GM19025 (cell line): ENCODE data around the gene CDC45.

Source experiments
- ATAC-seq: cut with Tn5 transposase; IDR thresholded peaks from one replicate; pipeline ENCODE4 v1.9.1; 2021; ENCODE audit warnings: mild to moderate bottlenecking, low read depth, moderate library complexity; ENCODE audit not compliant: unreplicated experiment

The CDC45 gene

GRCh38 chr22:19490628-19491230 lies 11.0 kb downstream of the CDC45 start:
- no peak for ATAC-seq

- ATAC-seq, result no peak
Measured at GRCh38 chr22:19492504-19493174, 12.9 kb downstream of the CDC45 start.

GRCh38 chr22:19494001-19494560 lies 14.4 kb downstream of the CDC45 start:
- ATAC-seq, result no peak

DNA sequence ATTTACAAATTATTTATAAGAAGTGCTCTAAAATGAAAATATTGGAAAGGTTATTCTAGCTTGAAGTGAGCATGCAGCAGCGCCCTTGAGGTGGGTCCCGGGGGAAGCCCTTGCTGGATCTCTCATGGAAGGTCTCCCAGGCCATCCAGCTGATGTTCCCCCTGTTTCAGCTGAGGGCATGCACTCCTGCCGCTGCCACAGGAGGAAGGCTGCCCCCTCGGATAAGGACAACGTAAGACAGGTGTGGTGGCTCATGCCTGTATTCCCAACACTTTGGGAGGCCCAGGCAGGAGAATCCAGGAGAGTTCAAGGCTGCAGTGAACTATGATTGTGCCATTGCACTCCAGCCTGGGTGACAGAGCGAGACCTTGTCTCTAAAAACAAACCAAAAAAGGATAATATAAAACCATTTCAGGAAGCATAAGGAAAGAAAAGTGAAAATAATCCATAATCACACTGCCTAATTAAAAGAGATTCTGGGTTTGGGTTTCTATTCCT lies 15.0 kb downstream of the CDC45 start:
- no peak for ATAC-seq

- no peak for ATAC-seq
Measured at GRCh38 chr22:19495562-19496323, 16.0 kb downstream of the CDC45 start.

DNA sequence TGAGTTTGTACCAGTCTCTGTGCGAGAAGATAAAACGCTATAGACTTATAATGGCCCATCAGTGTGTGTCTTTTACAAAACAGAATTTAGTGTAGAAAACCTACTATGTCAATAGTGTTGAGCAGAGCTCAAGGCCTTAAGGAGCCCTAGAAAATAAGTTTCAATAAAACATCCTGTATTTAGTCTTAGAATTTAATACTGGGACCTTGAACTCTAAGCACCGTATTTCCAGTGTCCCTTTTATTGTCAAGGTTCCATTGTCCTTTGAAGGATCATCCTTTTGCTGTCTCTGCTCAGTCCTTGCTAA lies 16.6 kb downstream of the CDC45 start:
- ATAC-seq, result no peak

DNA sequence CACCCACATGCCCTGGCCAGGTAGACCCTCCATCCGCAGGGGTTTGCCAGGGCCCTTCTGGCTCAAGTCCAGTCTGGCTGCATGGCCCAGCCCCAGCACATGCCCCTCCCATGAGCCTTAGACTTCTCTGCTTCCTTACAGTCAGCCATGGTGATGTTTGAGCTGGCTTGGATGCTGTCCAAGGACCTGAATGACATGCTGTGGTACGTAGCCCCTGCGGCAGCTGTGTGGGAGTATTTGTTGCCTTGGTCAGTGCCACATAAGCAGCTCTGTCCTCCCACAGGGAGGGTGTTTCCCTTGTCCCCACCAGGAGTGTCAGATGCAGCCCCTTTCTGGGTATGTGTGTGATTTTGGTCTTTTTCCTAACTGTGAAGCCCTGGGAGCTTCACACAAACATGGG lies 17.5 kb downstream of the CDC45 start:
- no peak for ATAC-seq

DNA sequence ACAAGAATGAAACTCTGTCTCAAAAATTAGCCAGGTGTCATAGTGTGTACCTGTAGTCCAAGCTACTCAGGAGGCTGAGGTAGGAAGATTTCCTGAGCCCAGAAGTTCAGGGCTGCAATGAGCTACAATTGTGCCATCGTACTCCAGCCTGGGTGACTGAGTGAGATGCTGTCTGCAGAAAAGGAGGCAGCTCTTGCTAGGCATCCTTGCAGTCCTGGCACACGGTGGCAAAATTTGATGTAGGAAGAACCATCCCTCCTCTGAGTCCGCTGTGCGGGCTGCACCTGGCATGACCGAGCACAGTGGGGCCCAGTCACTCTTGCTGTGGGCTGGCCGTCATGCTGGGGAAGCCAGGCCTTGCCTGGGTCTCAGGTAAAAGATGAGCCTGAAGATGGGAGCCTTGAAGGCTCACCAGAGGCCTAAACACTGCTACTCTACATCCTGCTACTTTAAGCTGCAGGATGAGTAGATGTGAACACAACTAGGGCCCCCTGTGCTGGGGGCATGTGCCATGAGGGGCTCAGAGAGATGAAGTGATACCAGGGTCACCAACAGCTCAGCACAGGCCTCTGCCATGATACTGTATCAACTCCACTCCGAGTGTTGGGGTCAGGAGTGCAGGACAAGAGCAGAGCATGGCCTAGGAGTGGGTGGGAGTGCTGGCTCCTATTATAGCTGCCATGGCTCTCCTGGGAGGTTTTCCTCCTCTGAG lies 18.6 kb downstream of the CDC45 start:
- no peak for ATAC-seq

DNA sequence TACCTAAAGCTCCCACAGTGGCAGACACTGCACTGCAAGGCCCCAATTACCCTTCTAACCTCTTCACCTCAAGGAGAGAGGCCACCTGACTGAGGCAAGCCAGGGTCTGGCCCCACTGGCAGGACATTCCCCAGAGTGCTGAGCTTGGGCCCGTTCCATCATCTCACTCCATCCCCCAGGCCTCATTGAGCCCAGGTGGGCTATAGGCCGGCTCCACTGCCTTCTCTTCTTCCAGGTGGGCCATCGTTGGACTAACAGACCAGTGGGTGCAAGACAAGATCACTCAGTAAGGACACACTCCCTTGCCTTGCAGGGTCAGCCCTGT lies 19.1 kb downstream of the CDC45 start:
- ATAC-seq, result no peak

- ATAC-seq, result no peak
Measured at GRCh38 chr22:19499236-19499879, 19.6 kb downstream of the CDC45 start.

DNA sequence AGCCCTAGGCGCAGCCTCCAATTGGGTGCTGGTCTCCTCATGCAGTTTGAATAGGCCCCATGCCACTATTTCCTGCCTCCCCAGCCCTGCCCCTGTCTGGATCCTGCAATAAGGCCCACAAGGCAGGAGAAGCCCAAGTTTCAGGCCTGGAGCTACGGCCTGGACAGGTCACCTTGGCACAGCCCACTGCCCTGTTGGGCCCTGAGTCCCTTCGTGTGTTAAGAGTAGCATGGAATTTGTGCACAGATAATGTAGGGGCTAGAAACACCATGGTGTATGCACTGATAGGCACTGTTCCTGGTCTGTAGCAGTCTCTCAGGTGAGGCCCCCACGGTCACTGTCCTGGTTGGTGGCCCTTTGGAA lies 20.1 kb downstream of the CDC45 start:
- ATAC-seq, result no peak

DNA sequence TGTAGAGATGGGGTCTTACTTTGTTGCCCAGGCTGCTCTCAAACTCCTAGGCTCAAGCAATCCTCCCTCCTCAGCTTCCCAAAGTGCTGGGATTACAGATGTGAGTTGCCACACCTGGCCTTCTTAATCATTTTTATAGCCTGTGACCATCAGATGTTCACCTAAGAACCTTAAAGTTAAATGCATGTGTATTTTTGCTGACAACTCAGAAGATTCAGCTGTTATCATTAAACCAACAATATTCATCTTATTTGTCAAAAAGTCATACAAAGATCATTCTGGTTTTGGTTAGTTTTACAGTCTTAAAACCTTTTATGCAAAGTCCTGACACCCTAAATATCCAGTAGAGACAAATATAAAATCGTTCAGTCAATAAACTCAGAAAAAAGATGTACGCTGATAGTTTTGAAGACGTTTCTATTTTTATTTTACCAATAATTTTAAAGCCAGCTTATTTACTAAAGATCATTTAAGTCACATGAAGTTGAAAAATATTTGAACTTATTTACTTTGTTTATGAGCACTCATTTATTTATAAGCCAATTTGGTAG lies 22.3 kb downstream of the CDC45 start:
- no peak for ATAC-seq

DNA sequence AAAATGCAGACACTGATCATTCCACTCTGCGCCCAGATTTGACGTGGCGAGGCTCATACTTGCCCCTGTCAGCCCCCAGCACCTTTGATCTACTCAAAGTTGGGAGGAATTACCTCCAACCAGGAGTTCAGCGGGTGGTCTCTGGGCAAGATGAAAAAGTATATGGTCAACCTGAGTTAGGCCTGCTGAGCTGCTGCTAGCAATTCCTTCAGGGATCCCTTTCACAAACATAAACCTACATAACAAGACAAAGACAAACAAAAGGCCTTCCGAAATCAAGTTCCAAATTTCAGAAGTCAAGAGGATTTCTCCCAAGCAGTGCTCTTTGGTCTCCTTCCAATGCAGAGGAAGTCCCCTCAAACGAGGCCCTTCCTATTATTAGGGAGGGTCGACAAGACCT lies 23.6 kb downstream of the CDC45 start:
- ATAC-seq, result no peak

DNA sequence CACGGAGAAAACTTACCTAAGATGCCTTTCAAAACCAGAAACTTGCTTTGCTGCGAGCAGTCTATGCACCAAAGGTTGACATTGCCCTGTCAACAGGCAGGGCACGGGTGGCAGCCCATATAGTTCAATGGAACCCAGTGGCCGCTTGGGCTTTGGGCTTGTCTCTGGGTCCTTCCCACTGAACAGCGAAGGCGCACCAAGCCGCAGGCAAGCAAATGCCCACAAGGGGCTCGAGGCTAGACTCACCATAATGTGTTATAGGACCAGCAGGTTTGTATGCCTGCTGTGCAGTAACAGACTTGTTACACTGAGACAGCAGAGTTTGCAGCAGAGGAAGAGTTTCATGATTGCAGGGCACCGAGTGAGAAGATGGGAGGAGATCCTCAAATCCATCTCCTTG lies 24.1 kb downstream of the CDC45 start:
- ATAC-seq, result no peak

DNA sequence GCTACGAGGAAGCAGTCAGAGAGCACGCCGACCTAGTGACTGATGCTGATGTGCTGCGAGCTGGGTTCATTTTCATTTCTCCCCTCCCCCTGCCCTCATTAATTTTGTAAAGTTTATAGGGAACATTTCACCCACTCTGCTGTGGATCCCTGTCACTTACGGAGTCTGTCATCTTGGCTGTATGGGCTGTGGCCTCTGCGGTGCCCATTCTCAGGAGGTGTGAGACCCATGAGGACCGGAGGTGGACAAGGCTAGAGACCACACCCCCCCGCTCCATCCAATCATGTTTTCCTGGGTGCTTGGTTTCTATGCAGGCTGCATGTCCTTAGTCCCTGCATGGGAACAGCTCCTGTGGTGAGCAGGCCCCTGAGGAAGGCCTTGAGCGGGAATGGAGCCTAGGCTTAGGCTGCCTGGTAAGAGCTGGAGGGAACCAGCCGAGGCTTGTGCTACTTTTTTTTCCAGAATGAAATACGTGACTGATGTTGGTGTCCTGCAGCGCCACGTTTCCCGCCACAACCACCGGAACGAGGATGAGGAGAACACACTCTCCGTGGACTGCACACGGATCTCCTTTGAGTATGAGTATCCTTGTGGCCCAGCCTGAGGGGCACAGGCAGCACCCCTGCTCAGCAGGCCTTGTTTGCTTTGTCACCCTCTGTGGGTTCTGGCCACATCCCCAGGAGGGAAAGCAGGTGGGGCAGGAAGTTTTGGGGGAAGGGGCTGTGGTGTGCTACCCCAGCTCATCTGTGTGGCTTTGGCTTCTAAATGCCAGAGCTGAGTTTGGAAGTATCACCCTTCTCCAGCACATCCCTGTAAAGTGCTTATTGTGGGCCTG lies 25.4 kb downstream of the CDC45 start:
- ATAC-seq, result no peak

DNA sequence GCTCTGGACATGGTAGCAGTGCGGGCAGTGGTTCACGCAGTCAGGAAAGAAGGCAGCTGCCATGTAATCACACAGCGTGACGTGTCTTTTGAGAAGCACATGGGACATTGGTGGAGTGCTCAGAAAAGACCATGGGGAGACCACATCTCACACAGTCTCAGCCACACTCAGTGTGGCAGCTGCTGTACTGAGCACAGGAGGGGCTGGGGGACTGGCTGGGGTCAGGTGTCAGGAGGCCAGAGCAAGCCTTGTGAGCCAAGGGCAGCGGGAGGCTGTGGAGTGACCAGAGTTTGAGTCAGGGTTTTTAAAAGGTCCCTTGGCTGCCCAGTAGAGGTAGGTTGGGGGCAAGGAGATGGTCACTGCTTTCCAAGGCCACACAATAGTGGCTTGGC lies 26.0 kb downstream of the CDC45 start:
- no peak for ATAC-seq

DNA sequence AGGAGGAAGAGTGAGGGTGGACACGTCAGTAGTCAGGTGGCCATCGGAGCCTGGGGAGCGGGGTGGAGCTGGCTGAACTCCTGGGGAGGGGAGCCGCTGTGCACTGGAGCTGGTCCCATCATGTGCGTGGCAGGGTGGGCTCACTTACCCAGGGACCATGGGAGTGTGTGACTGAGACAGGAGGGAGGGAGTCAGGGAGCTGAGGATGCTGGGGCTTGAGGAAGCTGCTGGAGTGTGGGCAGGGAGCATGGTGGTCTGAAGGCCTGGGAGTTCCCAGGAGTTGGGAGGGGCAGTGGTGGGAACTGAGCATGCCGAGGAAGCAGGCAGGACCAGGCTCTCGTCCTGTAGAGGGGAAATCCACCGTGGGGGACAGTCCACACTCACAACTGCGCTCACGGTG lies 26.5 kb downstream of the CDC45 start:
- ATAC-seq, result no peak

DNA sequence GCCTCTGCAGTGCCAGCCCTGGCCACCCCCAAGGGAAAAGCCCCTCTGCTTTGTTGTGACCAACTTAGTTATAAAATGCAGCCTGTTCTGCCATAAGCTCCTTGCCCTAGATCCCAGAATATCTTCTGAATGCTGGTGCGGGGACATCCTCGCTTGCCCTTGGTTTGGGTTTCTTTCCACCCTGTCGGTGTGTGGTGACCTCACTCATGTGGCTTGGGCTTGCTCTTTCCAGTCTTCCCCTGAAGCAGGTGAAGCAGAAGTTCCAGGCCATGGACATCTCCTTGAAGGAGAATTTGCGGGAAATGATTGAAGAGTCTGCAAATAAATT lies 27.8 kb downstream of the CDC45 start:
- ATAC-seq, result no peak

DNA sequence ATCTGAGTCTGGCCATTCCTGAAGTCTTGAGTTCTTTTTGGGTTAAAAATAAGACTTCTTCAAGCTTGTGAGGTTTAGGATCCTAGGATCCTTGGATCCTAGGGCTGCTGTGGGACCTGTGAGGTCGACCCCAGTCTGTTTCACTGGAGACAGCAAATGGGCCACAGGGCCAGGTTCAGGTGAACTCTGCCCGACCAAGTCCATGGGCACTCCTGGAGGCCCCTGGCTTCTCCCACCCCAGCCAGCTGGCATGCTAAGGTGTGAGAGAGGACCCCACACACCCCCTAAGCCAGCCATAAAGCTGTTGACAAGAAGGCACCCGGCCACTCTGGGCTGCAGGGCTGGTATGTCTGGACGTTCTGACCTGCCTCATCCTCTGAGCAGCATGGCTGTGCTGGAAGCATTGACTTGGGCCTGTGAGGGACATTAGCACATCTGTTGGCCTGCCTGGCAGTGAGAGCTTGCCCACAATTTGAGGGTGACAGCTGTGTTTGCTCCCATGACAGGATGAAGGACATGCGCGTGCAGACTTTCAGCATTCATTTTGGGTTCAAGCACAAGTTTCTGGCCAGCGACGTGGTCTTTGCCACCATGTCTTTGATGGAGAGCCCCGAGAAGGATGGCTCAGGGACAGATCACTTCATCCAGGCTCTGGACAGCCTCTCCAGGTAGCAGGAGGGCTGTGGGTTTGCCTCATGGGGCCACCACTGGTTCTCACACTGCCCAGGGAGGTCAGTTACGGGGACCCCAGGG lies 28.5 kb downstream of the CDC45 start:
- no peak for ATAC-seq
